Panc1 (cell line): ENCODE measurements around the gene ZNF501.

Experiments
- POLR2AphosphoS5 ChIP-seq: IDR thresholded peaks from 2 replicates; pipeline ENCODE4 v1.6.1; 2012; ENCODE audit warnings: mild to moderate bottlenecking, low read depth, low read length, moderate library complexity
- TF ChIP-seq, protein P1 (sequence below): fragments of 450-650 bp; IDR thresholded peaks from 2 replicates; pipeline ENCODE4 v1.5.1; 2017; ENCODE audit warnings: mild to moderate bottlenecking

DNA sequence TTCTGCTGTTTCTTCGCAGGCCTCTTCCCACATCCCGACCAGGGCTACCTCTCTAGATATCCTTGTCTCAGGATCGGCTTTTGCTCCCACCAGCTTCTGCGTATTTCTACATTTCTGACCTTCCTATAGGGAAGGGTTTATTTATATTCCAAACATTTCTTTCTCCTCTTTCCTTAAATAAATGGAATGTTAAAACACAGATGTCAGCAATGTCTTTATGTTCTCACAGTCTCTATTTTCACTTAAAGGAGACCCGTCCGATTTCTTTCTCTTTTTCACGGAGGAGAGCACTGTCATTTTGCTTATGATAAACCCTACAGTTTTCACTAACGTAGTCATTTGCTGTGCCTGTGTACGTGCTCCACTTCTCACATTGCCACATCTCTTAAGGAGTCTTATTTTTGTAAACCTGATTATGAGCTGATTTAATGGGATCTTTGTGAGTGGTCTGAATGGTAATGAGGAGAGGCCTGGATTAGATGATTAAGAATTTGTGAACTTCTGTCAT is 32.8 kb downstream of the ZNF501 start:
- TF ChIP-seq, protein P1, sequence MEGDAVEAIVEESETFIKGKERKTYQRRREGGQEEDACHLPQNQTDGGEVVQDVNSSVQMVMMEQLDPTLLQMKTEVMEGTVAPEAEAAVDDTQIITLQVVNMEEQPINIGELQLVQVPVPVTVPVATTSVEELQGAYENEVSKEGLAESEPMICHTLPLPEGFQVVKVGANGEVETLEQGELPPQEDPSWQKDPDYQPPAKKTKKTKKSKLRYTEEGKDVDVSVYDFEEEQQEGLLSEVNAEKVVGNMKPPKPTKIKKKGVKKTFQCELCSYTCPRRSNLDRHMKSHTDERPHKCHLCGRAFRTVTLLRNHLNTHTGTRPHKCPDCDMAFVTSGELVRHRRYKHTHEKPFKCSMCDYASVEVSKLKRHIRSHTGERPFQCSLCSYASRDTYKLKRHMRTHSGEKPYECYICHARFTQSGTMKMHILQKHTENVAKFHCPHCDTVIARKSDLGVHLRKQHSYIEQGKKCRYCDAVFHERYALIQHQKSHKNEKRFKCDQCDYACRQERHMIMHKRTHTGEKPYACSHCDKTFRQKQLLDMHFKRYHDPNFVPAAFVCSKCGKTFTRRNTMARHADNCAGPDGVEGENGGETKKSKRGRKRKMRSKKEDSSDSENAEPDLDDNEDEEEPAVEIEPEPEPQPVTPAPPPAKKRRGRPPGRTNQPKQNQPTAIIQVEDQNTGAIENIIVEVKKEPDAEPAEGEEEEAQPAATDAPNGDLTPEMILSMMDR, result no peak
- no peak for TF ChIP-seq POLR2AphosphoS5
